ENCODE measurements around the gene DGKG.

DGKG gene

DNA sequence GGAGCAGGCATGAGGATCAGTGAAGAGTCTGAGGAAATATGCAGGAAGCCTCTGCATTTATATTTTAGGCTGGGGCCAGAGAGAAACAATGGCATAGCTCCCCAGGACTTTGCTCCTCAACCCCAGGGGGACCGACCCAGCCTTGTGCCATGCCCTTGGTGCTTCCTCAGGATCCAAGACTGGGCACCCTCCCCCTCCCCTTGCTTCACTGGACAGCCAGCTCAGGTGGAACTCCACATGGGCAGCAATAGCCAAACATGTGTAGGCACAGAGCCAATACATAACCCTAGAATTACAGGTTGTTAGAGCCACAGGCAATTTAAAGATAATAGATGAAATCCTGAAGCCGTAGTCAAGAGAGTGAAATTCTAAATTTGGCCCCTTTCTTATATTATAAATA is 180.1 kb downstream of the DGKG start:
- TF ChIP-seq EZH2phosphoT487 (IDR thresholded peaks at IDR 0.05; ENCODE audit: borderline replicate concordance, low read length) = no peak
- TF ChIP-seq, protein P1, sequence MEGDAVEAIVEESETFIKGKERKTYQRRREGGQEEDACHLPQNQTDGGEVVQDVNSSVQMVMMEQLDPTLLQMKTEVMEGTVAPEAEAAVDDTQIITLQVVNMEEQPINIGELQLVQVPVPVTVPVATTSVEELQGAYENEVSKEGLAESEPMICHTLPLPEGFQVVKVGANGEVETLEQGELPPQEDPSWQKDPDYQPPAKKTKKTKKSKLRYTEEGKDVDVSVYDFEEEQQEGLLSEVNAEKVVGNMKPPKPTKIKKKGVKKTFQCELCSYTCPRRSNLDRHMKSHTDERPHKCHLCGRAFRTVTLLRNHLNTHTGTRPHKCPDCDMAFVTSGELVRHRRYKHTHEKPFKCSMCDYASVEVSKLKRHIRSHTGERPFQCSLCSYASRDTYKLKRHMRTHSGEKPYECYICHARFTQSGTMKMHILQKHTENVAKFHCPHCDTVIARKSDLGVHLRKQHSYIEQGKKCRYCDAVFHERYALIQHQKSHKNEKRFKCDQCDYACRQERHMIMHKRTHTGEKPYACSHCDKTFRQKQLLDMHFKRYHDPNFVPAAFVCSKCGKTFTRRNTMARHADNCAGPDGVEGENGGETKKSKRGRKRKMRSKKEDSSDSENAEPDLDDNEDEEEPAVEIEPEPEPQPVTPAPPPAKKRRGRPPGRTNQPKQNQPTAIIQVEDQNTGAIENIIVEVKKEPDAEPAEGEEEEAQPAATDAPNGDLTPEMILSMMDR (IDR thresholded peaks at IDR 0.05; ENCODE audit: low read depth, low read length, poor library complexity, severe bottlenecking) = no peak
- Histone ChIP-seq H3K79me2 (ENCODE audit: control insufficient read depth, low read length) (no peaks in the 10 kb centered on the region), H3K4me2 (ENCODE audit: low read length) (no peak overlapping the region), H3K4me3 (ENCODE audit: low read length) (no peak overlapping the region), H3K9me2 (replicated peaks; ENCODE audit: control insufficient read depth, low read length) (no peaks in the 10 kb centered on the region), H3K27me3 (ENCODE audit: control insufficient read depth, low read length) (peaks cover 8% of the 10 kb centered on the region), H3K9me3 (ENCODE audit: control insufficient read depth, insufficient read depth, low read length) (no peaks in the 10 kb centered on the region), H3K4me1 (ENCODE audit: control insufficient read depth, low read length) (peaks cover 7% of the 10 kb centered on the region), H3F3A (ENCODE audit: control insufficient read depth, insufficient read depth) (no peaks in the 10 kb centered on the region), H3K27ac (ENCODE audit: low read depth, low read length) (no peak overlapping the region), H3K36me3 (ENCODE audit: control insufficient read depth, low read length) (no peaks in the 10 kb centered on the region), H4K20me1 (ENCODE audit: control insufficient read depth, insufficient read depth, low read depth, low read length) (no peaks in the 10 kb centered on the region)

DNA sequence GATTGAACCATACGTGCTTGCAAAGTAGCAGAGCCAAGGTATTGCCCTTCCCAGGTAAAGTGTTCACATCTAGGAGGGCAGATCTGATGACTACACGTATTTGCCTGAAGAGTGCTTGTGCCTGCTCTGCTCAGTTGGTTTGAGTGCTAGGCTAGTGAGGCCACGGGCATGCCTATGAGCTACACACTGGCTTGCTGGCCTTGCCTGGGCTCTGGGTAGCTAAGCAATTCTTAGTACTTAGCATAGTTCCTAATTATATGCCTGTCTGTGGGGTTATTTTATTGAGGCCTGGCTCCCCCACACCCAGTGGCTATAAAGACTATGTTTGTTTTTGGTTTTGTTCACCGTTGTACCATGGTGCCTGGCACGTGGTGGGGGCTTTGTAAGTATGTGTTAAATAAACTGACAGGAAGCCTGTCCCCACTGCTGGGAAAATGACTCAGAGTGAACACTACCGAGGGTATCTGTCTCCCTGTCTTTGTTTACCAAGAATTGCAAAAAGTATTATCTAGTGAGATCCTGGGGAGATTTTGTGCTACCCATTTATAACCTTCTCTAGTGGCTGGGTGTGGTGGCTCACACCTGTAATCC is 181.0 kb downstream of the DGKG start:
- Histone ChIP-seq H3K4me2 (ENCODE audit: low read length) (no peak overlapping the region), H3K4me3 (ENCODE audit: low read length) (no peak overlapping the region), H3K27ac (ENCODE audit: low read depth, low read length) (no peak overlapping the region)

DNA sequence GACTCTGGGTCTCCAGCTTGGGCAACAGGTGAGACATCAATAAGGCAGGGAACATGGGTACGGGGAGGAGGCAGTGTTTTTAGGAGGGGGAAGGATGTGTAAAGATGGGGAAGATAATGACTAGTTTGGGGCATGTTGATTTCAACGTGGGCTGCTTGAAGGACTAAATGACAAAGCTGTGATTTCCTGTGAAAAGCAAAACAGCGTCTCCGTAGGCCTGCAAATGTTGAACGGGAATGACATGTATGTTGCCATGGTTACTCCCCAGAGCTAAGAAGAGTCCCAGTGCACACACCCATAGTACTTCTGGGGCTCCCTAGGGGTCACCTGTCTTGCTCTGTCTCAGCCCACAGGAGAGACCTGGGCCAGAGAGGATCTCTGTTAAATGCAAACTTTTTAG is 181.9 kb downstream of the DGKG start:
- TF ChIP-seq EZH2phosphoT487 (IDR thresholded peaks at IDR 0.05; ENCODE audit: borderline replicate concordance, low read length) = no peak
- TF ChIP-seq, protein P1 (IDR thresholded peaks at IDR 0.05; ENCODE audit: low read depth, low read length, poor library complexity, severe bottlenecking) = no peak

More for the DNA sequence above, 181.0 kb downstream of the DGKG start:
- no peak for TF ChIP-seq EZH2phosphoT487 (IDR thresholded peaks at IDR 0.05; ENCODE audit: borderline replicate concordance, low read length)
- TF ChIP-seq, protein P1 (IDR thresholded peaks at IDR 0.05; ENCODE audit: low read depth, low read length, poor library complexity, severe bottlenecking) = no peak
- no peaks in the 10 kb centered on the region for H3K36me3 ChIP-seq (ENCODE audit: control insufficient read depth, low read length)
- peaks cover 2% of the 10 kb centered on the region; the same call in 1 of the 2 replicates for H3K27me3 ChIP-seq (ENCODE audit: control insufficient read depth, low read length)
- H3K9me3 ChIP-seq (ENCODE audit: control insufficient read depth, insufficient read depth, low read length) = no peaks in the 10 kb centered on the region
- no peaks in the 10 kb centered on the region for H3K9me2 ChIP-seq (replicated peaks; ENCODE audit: control insufficient read depth, low read length)
- H3K79me2 ChIP-seq (ENCODE audit: control insufficient read depth, low read length) = no peaks in the 10 kb centered on the region
- no peaks in the 10 kb centered on the region for H4K20me1 ChIP-seq (ENCODE audit: control insufficient read depth, insufficient read depth, low read depth, low read length)
- no peaks in the 10 kb centered on the region for H3F3A ChIP-seq (ENCODE audit: control insufficient read depth, insufficient read depth)
- peaks cover 7% of the 10 kb centered on the region for H3K4me1 ChIP-seq (ENCODE audit: control insufficient read depth, low read length)

More for the DNA sequence above, 181.9 kb downstream of the DGKG start:
- Histone ChIP-seq H3F3A (ENCODE audit: control insufficient read depth, insufficient read depth) (no peaks in the 10 kb centered on the region), H3K9me2 (replicated peaks; ENCODE audit: control insufficient read depth, low read length) (no peaks in the 10 kb centered on the region), H3K4me3 (ENCODE audit: low read length) (no peak overlapping the region), H3K9me3 (ENCODE audit: control insufficient read depth, insufficient read depth, low read length) (no peaks in the 10 kb centered on the region), H3K27me3 (ENCODE audit: control insufficient read depth, low read length) (peaks cover 2% of the 10 kb centered on the region; the same call in 1 of the 2 replicates), H4K20me1 (ENCODE audit: control insufficient read depth, insufficient read depth, low read depth, low read length) (no peaks in the 10 kb centered on the region), H3K4me1 (ENCODE audit: control insufficient read depth, low read length) (peaks cover 3% of the 10 kb centered on the region), H3K27ac (ENCODE audit: low read depth, low read length) (no peak overlapping the region), H3K79me2 (ENCODE audit: control insufficient read depth, low read length) (no peaks in the 10 kb centered on the region), H3K4me2 (ENCODE audit: low read length) (no peak overlapping the region), H3K36me3 (ENCODE audit: control insufficient read depth, low read length) (no peaks in the 10 kb centered on the region)
